GM19035 (cell line): ENCODE measurements around the gene NRXN3.

Experiments
- ATAC-seq: cut with Tn5 transposase; IDR thresholded peaks from one replicate; pipeline ENCODE4 v1.9.1; 2021; ENCODE audit not compliant: unreplicated experiment

Gene NRXN3

DNA sequence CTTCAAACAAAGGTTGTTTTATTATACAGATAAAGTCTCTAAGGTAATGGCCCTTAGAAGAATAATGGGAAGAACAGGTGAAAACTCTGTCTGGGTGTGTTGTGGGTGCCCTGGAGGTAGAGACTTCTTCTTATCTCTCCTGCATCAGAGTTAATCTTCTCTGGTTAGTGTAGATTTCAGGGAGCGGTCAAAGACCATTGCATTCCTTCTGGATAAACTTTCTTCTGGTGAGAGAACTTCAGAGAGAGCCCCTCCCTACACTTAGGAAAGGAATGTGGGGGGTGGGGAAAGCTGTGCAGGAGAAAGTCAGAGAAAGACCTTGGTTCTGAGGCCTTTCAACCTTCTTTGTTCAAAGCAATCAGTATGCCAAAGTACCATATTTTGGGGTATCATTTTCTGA, 1382.6 kb downstream of the NRXN3 start:
- ATAC-seq: no peak

DNA sequence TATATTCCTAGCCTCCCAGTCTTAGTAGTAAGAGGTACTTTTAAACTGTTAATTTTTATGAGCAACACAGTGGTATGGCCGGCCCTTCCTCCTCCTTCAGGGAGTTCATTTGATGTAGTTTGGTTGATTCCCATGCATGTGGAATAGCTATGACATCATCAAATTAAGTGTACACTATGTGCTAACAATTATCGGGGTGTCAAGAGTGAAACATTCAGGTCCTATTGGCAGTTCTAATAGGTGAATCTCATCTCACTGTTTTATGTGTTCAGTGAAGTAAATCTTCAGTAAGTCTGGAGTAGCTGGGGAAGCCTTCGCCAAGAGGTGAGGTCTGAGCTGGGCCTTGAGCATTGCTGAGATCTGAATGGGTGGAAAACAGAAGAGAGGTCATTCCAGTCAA, 1384.6 kb downstream of the NRXN3 start:
- ATAC-seq: no peak

DNA sequence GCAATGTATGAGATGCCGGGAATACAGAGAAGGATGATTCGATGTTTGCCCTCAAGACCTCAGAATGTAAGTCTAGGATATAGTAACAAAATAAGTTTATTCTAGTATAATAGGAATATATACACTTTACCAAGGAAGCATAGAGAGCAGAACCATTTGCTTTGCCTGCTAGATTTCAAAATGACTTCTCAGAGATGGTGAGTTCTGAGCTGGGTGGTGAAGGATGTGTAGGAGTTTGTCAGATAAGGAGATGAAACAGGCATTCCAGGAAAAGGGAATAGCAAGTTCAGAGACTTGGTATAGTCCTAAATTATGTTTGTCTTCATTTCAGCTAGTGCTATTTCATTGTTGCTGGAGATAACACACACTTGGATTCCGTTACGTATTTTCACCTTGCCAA, 1385.3 kb downstream of the NRXN3 start:
- no peak for ATAC-seq

GRCh38 chr14:79557309-79557708, 1387.1 kb downstream of the NRXN3 start:
- ATAC-seq: no peak

DNA sequence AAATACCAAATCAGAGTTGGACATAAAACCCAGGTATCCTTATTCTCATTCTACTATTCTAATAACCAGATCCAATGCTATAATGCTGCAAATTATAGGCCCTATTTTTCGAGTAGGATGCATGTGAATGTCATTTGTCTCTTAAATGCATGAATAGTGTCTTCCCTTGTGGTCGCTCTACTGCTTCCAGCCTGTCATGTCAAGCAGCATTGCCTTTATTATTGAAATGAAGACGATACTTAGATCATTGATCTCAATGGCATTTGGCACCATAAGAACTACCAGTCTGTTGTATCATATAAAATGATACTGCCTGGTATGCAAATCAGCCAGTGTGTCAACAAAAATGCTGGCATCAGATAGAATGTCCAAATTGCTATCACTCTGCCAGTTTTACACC, 1392.0 kb downstream of the NRXN3 start:
- no peak for ATAC-seq

GRCh38 chr14:79564371-79564770, 1394.2 kb downstream of the NRXN3 start:
- ATAC-seq: no peak

GRCh38 chr14:79567306-79567705, 1397.1 kb downstream of the NRXN3 start:
- no peak for ATAC-seq

GRCh38 chr14:79568594-79568993, 1398.4 kb downstream of the NRXN3 start:
- no peak for ATAC-seq

DNA sequence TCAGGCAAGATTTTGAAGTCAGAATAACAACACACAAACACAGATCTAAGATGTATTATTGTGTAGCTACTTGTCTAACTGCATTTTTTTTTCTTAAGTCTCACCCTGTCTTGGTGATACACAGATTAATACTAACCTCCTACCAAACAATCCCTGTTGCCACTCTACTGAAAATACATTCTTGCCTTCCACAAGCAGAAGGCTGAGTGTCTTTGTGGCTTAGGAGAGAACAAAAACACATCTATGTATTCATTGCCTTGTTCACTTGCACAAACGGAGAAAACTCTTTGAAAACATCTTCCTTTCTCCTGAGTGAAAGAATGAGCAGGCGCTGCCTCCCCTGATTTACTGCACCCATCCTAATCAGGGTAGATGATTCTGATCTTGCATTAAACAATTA, 1398.9 kb downstream of the NRXN3 start:
- no peak for ATAC-seq

- ATAC-seq: no peak
Observed at GRCh38 chr14:79570648-79571047, 1400.5 kb downstream of the NRXN3 start.

GRCh38 chr14:79571366-79571765, 1401.2 kb downstream of the NRXN3 start:
- ATAC-seq: no peak

- no peak for ATAC-seq
Observed at GRCh38 chr14:79573486-79573885, 1403.3 kb downstream of the NRXN3 start.

- ATAC-seq: no peak
Observed at GRCh38 chr14:79575032-79575431, 1404.9 kb downstream of the NRXN3 start.

DNA sequence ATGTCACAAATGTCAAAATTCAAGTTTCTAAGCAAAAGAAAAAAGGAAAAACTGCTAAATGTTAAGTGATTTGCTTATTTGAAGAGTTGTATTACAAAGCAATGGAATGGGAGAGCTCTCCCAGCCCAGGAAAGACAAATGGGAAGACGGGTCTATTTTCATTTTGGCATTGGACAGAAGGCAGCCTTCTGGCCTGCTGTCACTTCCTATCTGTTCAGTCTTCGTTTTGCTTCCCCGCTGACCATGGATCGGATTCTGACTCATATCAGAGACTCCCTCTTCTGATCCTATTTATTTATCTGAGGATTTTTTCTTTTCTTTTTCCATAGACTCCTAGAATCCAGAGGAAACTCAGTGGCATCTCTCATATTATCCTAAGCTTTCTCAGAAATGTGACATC, 1406.3 kb downstream of the NRXN3 start:
- no peak for ATAC-seq

- ATAC-seq: no peak
Observed at GRCh38 chr14:79578470-79578869, 1408.3 kb downstream of the NRXN3 start.

DNA sequence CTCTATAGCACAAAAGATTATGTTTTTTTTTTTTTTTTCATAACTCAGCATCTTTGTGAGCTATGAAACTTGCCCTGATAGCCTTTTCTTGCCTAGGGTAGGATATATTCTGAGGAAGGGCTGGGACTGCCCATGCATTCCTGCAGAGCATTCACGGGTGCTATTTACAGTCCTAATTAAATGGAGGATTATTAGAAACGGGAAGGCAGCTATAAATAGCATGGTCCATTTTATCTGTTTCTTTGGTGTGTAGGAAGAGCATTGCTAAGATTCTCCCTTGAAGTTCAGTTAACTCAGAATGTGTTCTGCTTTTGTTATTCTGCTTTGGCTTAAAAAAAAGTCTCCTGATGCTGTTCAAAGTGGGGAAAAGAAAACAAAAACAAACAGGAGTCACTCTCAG, 1410.2 kb downstream of the NRXN3 start:
- ATAC-seq: no peak

DNA sequence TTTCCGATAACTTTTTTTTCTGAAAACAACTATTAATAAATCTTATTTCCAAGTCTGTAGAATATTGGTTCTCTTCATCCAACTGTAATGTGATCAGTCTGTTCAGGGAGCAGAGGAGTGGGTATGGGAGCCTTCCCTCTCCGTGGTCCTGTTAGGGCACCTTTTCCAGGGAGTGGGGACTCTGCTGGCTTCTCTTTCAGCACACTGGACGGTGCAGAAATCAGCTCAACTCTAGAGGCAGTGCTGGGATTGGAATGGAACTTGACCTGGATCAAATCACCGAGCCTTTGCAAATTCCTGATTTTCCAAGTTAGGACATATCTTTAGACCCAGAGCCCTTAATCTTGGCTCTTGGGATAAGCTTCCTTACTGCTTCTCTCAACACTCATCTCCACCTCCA, 1410.7 kb downstream of the NRXN3 start:
- no peak for ATAC-seq

DNA sequence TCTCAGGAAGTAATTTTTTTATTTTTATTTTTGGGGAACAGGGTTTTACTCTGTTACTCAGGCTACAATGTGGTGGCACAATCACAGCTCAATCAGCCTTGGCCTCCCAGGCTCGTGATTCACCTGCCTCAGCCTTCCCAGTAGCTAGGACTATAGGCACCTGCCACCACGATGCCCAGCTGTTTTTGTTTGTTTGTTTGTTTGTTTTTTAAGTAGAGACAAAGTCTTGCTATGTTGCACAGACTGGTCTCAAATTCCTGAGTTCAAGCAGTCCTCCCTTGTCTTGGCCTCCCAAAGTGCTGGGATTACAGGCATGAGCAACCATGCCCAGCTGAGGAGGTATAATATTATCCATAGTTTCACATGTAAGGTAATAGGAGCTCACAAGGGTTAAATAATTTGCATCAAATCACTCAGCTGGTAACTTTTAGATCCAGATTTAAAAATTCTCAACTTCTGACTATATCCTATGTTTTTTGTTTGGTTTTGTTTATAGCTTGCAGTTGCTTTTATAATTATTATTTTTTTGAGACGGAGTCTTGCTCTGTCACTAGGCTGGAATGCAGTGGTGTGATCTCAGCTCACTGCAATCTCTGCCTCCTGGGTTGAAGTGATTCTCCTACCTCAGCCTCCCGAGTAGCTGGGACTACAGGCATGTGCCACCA, 1411.9 kb downstream of the NRXN3 start:
- ATAC-seq: no peak

- ATAC-seq: no peak
Observed at GRCh38 chr14:79583738-79584408, 1413.7 kb downstream of the NRXN3 start.

DNA sequence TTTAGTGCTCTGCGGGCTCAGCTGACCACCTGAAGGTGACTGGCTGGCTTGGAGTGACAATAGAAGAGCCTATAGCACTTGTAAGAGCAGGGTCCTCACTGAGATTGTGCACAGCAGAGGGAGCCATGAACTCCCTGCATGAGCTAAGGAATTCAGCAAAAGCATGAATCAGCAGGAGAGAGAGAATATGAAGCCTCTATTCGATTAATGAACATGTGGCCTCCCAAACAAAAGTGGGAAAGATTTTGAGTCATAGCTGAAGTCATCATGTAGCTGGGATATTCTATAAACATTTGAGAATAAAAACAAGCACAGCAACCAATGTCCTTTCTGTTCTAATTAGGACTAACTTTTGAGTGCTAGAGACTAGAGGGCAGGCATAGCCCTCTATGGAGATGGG, 1414.5 kb downstream of the NRXN3 start:
- ATAC-seq: no peak

GRCh38 chr14:79585845-79586244, 1415.7 kb downstream of the NRXN3 start:
- ATAC-seq: no peak

- no peak for ATAC-seq
Observed at GRCh38 chr14:79586416-79586815, 1416.2 kb downstream of the NRXN3 start.
